Activated CD8-positive, alpha-beta memory T cell treated with anti-CD3 and anti-CD28 coated beads, Interleukin-2, amount 50 U/mL, for 24 hours (primary cell): ENCODE results near the gene FNDC3A.
A peak's percentile ranks its signal among the peaks of the same experiment; 100 is the strongest.

ENCODE experiments used
- DNase-seq: peaks from one replicate; pipeline ENCODE4 v3.0.0-alpha.2; 2020; ENCODE audit errors: extremely low read depth

The FNDC3A gene, protein sequence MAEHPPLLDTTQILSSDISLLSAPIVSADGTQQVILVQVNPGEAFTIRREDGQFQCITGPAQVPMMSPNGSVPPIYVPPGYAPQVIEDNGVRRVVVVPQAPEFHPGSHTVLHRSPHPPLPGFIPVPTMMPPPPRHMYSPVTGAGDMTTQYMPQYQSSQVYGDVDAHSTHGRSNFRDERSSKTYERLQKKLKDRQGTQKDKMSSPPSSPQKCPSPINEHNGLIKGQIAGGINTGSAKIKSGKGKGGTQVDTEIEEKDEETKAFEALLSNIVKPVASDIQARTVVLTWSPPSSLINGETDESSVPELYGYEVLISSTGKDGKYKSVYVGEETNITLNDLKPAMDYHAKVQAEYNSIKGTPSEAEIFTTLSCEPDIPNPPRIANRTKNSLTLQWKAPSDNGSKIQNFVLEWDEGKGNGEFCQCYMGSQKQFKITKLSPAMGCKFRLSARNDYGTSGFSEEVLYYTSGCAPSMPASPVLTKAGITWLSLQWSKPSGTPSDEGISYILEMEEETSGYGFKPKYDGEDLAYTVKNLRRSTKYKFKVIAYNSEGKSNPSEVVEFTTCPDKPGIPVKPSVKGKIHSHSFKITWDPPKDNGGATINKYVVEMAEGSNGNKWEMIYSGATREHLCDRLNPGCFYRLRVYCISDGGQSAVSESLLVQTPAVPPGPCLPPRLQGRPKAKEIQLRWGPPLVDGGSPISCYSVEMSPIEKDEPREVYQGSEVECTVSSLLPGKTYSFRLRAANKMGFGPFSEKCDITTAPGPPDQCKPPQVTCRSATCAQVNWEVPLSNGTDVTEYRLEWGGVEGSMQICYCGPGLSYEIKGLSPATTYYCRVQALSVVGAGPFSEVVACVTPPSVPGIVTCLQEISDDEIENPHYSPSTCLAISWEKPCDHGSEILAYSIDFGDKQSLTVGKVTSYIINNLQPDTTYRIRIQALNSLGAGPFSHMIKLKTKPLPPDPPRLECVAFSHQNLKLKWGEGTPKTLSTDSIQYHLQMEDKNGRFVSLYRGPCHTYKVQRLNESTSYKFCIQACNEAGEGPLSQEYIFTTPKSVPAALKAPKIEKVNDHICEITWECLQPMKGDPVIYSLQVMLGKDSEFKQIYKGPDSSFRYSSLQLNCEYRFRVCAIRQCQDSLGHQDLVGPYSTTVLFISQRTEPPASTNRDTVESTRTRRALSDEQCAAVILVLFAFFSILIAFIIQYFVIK

DNA sequence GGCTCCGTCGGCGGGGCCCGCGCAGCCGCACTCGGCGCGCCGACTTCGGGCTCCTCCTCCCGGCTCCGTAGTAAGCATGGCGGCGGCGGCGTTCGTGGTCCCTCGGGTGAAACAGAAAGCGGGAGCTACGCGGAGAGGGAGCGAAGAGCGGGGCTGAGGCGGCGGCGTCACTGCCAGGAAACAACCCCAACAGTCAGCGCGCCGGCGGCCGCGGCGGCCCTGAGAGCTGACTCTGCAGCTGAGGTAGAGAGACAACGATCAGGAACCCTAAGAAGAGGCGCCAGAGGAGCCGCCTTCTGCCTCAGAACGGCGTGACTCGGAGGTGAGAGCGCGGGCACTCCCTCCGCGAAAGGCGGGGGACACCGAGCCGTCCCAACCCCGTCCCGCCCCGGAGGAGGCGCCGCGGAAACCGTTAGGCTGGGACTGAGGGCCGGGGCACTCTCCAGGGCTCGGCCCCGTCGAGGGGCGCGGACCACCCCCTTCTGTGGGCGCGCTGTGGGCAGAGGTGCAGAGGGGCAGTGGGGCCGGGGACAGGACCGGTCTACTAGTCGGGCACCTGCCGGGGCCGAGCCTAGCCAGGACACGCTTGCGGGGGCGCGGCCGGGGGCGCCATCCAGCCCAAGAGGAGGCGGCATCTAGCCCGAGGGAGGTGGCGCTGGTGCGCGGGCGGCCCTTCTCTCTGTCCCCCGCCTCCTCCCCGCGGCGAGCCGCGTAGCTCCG lies at the start of gene FNDC3A:
TSS of gene FNDC3A (plus strand) at position 57 of the 720 bp plus-strand sequence. CDS start 30,279 bp downstream, outside the sequence.
- DNase-seq = peak; percentile 72

DNA sequence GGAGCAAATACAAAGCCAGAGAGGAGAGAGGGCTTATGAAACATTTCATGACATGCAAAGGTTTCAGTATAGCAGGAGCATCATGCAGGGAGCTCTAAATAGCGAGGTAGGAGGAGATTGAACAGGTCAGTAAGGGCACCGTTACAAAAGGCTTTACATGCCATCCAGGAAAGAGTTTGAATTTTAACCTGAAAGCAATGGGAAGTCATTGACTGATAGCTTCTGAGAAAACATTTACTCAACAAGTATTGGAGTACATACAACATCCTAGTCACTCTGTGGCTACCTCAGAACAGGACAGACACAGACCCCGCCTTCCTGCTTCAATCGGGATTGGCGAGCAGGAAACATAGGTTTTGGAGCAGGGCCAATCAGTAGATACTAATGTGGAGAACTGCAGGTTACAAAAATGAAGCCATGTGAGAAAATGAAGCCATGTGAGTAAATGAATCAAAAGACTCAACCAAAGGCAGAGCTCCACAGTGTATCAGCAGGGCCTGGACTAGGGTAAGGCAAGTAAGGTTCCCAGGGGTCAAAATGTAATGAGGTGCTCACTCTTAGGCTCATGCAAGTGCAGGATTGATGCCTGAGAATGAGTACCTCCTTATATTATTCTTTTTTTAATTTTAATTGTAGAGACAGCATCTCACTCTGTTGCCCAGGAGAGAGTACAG lies 46.8 kb upstream of the FNDC3A start:
- no peak for DNase-seq

DNA sequence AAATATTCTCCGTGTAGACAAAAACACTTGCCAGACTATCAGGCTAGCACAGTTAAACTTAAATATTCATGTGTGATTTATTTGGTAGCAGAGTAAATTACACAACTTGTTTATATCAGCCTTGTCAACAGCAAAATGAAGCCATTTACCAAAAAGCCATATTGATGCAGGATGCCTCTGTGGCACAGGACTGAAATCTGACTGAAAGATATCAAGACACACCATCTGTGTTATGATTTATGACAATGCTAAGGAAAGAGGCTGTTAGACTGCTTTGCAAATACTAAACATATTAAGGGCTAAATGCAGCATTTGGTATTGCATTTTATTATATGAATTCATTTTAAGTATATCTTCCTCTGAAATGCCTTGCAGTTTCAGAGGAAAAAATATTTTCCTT lies 44.8 kb upstream of the FNDC3A start:
- DNase-seq = no peak

DNA sequence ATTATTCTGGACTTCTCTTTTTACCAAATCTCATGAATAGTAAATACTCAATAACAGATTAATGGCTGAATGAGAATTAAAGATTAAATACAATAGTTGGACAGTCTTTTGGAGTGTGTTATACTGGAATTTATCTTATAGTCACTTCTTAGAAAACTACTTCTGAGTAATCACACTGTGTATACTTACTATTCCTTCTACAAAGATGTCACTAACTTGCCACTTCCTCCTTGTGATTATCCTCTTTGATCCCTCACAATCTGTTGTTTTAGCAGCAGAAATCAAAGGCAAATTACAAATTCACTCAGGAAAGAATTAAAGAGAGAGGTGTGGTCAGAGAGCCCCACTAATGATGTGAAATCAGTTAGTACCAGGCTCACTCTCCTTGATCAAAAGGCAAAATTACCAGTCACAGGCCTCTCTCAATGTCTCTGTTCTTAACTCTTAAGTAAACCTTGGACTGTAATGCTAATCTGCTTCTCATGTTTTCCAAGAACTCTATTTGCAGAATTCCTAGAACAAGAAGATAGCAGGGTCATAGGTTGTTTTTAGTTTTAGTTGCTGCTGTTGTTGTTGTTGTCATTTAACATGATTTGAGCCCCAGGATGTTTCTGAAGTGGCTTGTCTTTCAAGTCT lies 37.3 kb upstream of the FNDC3A start:
- DNase-seq = no peak

DNA sequence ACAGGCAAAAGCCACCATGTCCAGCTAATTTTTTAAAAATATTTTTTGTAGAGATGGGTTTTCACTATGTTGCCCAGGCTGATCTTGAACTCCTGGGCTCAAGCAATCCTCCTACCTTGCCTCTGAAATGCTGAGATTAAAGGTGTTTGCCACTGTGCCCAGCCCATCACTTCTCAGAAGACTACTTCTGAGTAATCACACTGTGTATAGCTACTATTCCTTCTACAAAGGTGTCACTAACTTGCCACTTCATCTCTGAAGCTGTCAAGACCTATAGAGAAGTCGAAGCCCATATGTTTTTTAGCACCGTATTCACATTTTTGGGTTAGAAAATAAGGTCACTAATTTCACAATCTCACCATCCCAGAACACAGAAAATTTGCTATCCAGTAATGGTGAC lies 36.0 kb upstream of the FNDC3A start:
- DNase-seq = no peak

DNA sequence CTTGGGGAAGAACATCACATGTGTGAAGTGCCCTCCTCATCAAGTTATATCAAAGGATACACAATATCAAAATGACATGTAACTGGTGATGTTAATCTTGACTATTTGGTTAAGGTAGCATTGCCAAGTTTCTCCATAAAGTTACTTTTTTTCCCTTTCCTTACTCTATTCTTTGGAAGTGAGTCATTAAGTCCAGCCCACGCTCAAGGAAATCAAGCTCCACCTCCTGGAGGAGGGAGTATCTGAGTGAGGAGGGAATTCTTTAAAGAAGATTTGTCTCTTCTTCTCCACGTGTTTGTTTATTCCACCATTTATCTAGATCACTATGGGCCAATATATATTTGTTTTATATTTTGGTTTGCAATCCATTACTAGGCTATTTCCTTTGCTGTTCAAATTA lies 33.6 kb upstream of the FNDC3A start:
- DNase-seq = no peak

DNA sequence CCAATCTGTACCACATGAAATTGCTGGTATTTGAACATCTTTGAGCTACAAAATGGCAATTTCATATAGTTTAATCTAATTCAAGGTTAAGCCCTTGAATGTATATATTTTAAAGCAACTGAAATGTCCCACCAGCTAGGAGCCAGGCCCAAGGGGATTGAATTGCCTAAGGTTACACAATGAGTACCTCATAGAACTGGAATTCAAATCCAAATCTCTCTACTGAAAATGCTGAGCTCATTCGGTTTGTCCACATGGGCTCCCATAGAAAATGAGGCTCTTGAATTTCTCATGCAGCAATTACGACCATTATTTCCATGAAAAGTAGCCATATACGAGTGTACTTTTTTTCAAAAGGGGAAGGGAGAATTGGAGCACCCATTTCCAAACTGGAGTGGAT lies 31.5 kb upstream of the FNDC3A start:
- no peak for DNase-seq

DNA sequence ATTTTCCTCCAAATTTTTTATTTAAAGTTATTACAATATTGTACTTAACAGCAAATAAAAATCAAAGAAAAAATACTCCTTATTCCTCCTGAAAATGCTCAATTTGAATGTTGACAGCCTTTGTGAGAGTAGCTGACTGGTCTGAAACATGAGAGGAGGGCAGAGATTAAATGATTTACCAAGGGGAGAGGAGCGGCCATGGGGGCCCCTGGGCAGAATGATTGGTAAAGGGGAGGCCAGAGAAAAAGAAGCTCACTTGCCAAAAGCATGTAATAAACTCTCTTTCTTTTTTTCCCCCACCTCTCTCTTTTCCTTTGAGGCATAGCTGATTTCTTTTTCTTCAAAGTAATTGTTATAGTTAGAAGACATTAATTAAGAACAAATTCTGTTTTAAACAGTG lies 30.1 kb upstream of the FNDC3A start:
- DNase-seq = no peak

DNA sequence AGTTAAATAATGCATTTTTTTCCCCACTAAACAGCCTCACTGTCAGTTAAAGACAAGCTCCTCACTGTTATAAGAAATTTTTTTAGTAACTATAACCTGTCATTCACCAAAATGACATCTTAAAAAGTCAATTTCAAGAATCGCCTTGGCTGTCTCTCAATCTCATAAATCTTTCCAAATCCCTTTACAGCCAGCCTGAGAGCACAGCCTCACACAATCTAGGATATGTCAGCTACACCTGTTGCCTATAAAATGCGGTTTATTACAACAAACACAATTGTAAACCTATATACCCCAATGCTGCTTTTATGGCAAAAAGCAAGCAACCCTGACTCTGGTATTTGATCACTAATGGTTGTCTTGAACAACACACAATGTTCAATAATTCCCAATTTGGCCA lies 29.5 kb upstream of the FNDC3A start:
- no peak for DNase-seq

DNA sequence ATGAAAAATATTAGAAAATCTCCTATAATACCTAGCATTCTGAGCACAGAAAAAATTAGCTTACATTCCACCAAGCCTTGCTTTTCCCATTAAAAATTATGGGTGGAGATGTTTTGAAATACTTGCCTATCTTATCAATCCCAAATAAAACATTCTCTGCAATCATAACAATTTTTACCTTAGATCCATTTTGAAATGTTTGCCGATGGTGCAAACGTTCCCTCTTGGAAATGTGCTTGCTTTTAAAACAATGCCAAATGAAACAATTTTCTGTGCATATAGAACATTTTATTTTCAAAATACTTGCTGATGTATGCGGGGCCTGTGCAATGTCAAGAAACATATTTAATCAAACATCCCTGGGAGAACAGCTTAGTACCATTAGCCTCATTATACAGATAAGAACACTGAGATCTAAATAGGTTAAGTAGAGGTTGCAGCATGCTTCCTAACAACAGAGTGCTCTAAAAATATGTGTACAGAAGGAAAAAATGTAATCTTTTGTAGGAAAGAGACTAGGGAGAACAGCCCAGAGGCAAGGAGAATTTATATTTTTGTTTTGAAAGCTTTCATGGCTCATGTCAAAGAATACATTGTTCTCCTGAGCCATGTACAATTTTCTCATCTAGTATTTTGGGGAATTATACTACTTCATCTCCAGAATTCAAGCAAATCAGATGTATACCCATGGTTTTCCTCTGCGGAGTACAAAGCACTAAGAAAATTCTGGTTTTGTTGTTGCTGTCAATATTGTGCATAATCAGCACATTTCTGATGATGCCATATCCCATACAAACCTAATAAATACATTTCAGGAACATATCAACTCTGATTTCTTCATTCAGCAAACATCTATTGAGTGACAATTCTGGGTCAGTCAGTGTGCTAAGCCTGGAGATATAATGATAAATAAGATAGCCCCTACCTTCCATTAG lies 25.9 kb upstream of the FNDC3A start:
- DNase-seq = no peak

DNA sequence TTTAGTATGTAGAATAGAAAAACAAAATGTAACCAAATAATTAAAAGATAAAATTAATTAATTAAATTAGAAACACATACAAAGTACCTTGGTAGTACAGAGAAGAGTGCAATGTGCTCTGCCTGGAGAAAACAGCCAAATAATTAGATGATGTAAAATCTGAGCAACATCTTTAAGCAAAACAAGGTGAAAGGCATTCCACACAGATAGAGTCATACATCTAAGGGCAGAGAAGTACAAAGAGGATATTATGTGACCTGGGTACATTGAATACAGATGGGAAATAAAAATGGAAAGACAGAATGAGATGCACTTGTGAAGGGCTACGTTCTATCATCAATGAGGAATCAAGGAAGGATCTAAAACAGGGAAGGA lies 25.2 kb upstream of the FNDC3A start:
- no peak for DNase-seq

DNA sequence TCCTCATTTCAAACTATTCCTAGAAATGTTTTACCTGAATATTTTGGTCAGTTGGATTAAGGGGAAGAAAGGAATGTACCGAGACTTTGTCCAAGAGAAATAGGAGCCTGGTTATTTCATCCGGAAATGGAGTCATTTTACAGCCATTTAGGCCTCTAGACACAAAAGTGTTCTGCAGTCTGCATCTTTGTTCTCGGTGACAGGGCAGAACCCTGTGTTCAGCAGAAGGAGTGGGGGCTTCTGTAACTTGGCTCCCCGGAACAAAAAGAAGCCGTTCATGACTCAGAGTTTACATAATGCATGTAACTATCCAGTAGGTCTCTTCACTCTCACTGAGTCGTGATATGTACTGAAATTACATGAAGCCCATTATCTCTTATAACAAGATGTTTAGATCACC lies 21.6 kb upstream of the FNDC3A start:
- no peak for DNase-seq

DNA sequence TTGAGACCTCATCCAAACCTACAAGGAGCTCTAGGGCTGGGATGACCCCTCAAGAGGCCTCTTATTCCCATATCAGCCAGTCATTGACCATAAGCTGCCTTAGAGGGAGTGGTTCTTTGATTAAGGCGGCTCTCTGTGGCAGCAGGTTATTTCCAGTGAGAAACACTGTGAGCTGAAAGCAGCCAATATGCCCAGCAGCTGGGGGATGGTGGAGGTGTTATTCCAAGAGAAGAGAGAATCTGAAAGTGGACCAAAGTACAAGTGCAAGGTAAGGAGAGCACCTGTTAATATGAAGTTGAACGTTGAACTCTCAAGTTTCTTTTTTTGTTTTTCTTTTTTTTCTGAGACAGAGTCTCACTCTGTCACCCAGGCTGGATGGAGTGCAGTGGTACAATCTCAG lies 20.2 kb upstream of the FNDC3A start:
- no peak for DNase-seq

DNA sequence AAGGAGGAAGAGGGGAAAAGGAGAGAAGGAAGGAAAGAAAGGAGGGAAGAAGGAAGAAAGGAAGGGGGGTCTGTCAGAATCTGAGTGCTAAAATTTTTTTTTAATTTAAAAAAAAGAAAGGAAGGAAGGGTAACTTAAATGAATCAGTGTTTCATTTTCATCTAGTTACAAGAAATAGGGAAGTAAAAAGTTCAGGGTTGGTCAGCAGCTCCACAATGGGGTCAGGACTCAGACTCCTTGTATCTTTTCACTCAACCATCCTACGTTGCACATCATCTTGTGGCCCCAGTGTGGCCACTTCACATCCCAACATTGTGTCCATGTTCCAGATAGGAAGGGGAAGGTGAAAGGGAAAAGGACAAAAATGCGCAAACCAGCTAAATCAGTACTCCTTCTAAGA lies 14.3 kb upstream of the FNDC3A start:
- DNase-seq = no peak

DNA sequence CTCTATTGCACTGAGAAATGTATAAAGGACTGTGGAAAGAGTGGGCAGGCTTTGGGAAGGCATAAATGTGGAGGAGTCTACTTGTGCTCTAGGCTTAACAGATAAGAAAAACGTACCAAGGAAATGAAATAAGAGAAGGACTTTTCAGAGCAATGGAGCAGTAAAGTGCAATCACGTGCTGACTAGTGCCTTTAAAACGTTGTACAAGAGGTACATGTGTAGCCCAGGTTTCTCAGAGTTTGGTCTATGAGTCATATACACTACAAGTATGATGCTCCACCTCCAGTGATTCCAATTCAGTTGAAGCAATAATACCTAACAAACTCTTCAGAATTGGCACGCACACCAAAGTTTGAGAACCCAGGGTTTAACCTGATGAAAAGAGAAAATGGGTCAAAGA lies 13.4 kb upstream of the FNDC3A start:
- no peak for DNase-seq

DNA sequence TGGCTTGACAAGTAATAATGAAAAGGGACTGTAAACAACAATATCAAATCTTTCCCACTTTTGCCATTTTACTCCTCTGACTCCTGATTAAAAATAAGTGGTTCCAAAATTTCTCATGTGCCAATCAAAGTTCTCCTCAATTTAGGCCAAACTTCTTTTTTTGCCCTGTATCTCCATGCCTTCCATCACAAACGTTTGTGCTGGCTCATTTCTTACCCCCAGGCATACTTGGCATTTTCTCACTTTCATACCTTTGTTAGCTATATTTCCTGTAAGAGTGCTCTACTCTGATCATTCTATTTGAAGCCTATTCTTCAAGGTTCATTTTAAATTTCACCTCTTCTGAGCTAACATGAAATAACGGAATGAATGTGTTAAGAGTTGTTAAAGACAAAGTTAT lies 10.0 kb upstream of the FNDC3A start:
- no peak for DNase-seq

DNA sequence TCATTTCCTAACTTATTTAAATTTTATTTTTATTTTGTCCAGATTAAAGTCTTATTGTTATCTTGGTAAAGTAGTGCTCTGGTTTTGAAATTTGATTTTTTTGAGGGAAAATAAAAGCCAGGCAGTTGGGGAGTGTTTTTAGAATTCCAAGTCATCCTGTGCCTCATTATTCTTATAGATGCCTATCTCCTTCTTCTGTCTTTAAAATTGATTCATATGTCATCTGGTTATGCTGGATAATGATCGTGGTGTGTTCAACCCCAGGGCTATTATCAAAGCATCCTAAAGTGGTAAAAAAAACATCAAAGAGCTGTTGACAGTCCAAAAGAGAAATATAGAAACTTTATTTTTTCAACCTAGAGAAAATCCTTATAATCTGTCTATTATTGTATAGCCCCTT lies 6.0 kb upstream of the FNDC3A start:
- DNase-seq = no peak

DNA sequence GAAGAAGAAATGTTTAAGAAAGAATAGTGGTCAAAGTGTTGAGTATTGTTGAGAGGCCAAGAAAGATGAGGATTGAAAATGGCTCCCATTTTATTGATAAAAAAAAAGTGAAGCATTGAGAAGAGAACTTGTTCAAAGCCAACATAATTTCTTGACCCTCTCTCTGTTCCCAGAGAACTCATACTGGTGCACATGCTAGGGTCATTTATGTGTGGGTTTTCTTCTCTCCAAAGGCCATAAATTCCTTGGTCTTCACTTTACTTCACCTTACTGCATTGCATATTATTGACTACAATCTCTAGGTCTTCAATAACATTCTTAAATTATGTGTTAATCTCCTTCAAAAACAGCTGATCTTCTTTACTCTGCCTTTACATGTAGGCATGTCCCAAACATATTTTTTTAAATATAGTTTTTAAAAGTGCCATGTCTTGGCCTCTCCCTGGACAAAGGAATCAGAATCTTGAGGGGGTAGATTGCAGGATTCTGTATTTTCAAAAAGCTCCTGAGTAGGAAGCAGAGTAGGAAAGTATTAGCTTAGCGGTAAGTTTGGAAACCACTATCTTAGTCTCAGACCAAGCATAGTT lies 1.8 kb upstream of the FNDC3A start:
- DNase-seq = no peak
